K562 (cell line): ENCODE results near the gene CASP7. TPM values are rescaled to one million over a fixed set of nuclear protein-coding genes. Genes with fewer than 3 reads are reported as not detected.

Experiments used
- ATAC-seq: fragments of 200-7000 bp; cut with Tn5 transposase; 3 replicates; pipeline ENCODE4 v1.9.1; 2020; ENCODE audit warnings: moderate library complexity
- BruUV-seq: library from RNA; stranded (reverse); fragments of 400-500 nt; replicated peaks from 2 replicates; lab custom pipeline; 2021; lab: Mats Ljungman, UMichigan
- CTCF ChIA-PET: fragments of 300-600 bp; formaldehyde crosslinking; extraction: SDS; loops from one replicate; lab custom pipeline; 2021; ENCODE audit warnings: low intra/inter-chr PET ratio; lab: Yijun Ruan, JAX
- POLR2A ChIA-PET: fragments of 300-600, 350-650 bp; sonication (Branson Sonifier 250); formaldehyde crosslinking; extraction: SDS; loops from one replicate; lab custom pipeline; 2021; ENCODE audit warnings: antibody characterized with exemption, inconsistent platforms; lab: Yijun Ruan, JAX
- DNase-seq, 4 experiments: peaks; one replicate each; pipeline versions ENCODE4 v3.0.0 to v3.0.0-alpha.2; 2011 to 2018; ENCODE audit warnings: low spot score in 3 of 4, mixed read lengths in 3 of 4; ENCODE audit errors: extremely low read depth in 1 of 4
- FAIRE-seq: peaks from 2 replicates; lab custom pipeline; 2011; peaks lifted over from hg19 to GRCh38; lab: Jason Lieb, UNC
- H2AFZ ChIP-seq: 2 replicates; pipeline ENCODE4 v1.6.0; 2011; ENCODE audit warnings: low read depth, low read length, control low read depth, inconsistent platforms
- H3K27ac ChIP-seq: fragments of 200-600 bp; 3 replicates; pipeline ENCODE4 v1.8.0; 2011; ENCODE audit warnings: low read depth, mild to moderate bottlenecking, control low read depth, inconsistent platforms, low read length, moderate library complexity, mixed read lengths; ENCODE audit errors: extremely low read depth
- H3K27me3 ChIP-seq, 2 experiments: fragments of 300-600 bp in 1 of 2; 2 replicates in 1 of 2; 3 replicates in 1 of 2; pipeline versions ENCODE4 v1.6.0 to v1.8.0; 2011; ENCODE audit warnings: inconsistent platforms in 2 of 2, low read length in 2 of 2, mild to moderate bottlenecking in 1 of 2, mixed read lengths in 1 of 2, moderate library complexity in 1 of 2; ENCODE audit not compliant: control insufficient read depth in 2 of 2, insufficient read depth in 2 of 2
- H3K36me3 ChIP-seq: fragments of 300-600 bp; 3 replicates; pipeline ENCODE4 v1.8.0; 2011; ENCODE audit warnings: mild to moderate bottlenecking, low read length, inconsistent platforms; ENCODE audit not compliant: control insufficient read depth, insufficient read depth
- H3K4me1 ChIP-seq, 2 experiments: fragments of 200-600 bp in 1 of 2; replicated peaks in 1 of 2; 2 replicates in 1 of 2; 3 replicates in 1 of 2; pipeline versions ENCODE4 v1.5.1 to v1.8.0; 2011; ENCODE audit warnings: inconsistent platforms in 2 of 2, low read length in 2 of 2, mild to moderate bottlenecking in 1 of 2, mixed read lengths in 1 of 2, moderate library complexity in 1 of 2; ENCODE audit not compliant: control insufficient read depth in 2 of 2, insufficient read depth in 2 of 2
- H3K4me2 ChIP-seq: 2 replicates; pipeline ENCODE4 v1.6.1; 2011; ENCODE audit warnings: low read length, control low read depth, inconsistent platforms, mixed read lengths; ENCODE audit not compliant: insufficient read depth
- H3K4me3 ChIP-seq: fragments of 200-600 bp; sonication (generic), shearing (Covaris generic); 2 replicates; pipeline ENCODE4 v1.5.1; 2016; ENCODE audit warnings: control low read depth, inconsistent platforms
- H3K79me2 ChIP-seq: fragments of 200-600 bp; 3 replicates; pipeline ENCODE4 v1.8.0; 2011; ENCODE audit warnings: low read length, inconsistent platforms; ENCODE audit not compliant: control insufficient read depth, insufficient read depth
- H3K9ac ChIP-seq, 2 experiments: 2 replicates each; pipeline versions ENCODE4 v1.6.0 to v1.6.1; 2011; ENCODE audit warnings: low read depth in 2 of 2, low read length in 2 of 2, control low read depth in 1 of 2, inconsistent platforms in 1 of 2, mild to moderate bottlenecking in 1 of 2, mixed read lengths in 1 of 2; ENCODE audit not compliant: insufficient read depth in 1 of 2
- H3K9me1 ChIP-seq: one replicate; pipeline ENCODE4 v1.6.0; 2011; ENCODE audit warnings: inconsistent platforms, mild to moderate bottlenecking, low read length, moderate library complexity; ENCODE audit not compliant: control insufficient read depth, insufficient read depth
- H3K9me3 ChIP-seq: replicated peaks from 2 replicates; pipeline ENCODE4 v1.5.1; 2011; ENCODE audit warnings: low read depth, low read length, inconsistent platforms; ENCODE audit not compliant: control insufficient read depth, insufficient read depth
- H4K20me1 ChIP-seq: replicated peaks from 2 replicates; pipeline ENCODE4 v1.6.1; 2011; ENCODE audit warnings: low read length, inconsistent platforms, mixed read lengths; ENCODE audit not compliant: control insufficient read depth, insufficient read depth
- MECOM ChIP-seq: fragments of 250-450 bp; sonication (Bioruptor Pico); IDR thresholded peaks from 2 replicates; pipeline ENCODE4 v1.8.0; 2022; ENCODE audit warnings: inconsistent platforms
- ZKSCAN8 ChIP-seq: fragments of 200-800 bp; sonication (Bioruptor generic); IDR thresholded peaks from 2 replicates; pipeline ENCODE4 v1.6.1; 2016; ENCODE audit warnings: missing genetic modification characterization, missing compliant biosample characterization
- ZNF165 ChIP-seq: fragments of 250-450 bp; sonication (Bioruptor Pico); IDR thresholded peaks from 2 replicates; pipeline ENCODE4 v1.4.0; 2020; ENCODE audit warnings: borderline replicate concordance
- WGBS: fragments of 100-300 bp; shearing (Covaris generic); methylation state at CpG from one replicate; pipeline ENCODE4 v1.1.6; 2016; ENCODE audit warnings: low coverage, mixed read lengths; ENCODE audit not compliant: insufficient coverage; ENCODE audit errors: missing lambda C conversion rate; 5-methylcytosine and 5-hydroxymethylcytosine counted together
- in situ Hi-C: fragments of 300-500 bp; cut with MboI; formaldehyde crosslinking; loops from 4 replicates; pipeline ENCODE4 v1.15.0; 2018; ENCODE audit warnings: inconsistent platforms, mixed read lengths
- intact Hi-C: fragments of 100-400 bp; cut with micrococcal nuclease; formaldehyde crosslinking; loops from 2 replicates; pipeline ENCODE4 v1.14.2; 2022
- polyA plus RNA-seq, 8 experiments: library from polyadenylated mRNA; depleted of rRNA in 4 of 8; stranded (reverse) in 5 of 8; unstranded in 3 of 8; fragments of >200 nt; fragmentation: Nextera tagmentation in 2 of 8; fragmentation: Illumina TruSeq in 1 of 8; extraction: Ambion mirVana in 2 of 8; extraction: Trizol in 1 of 8; gene quantifications; 2 replicates each; pipeline versions ENCODE4 v1.2.1 to v1.2.3, GENCODE V29; 2011 to 2014; ENCODE audit warnings: inconsistent platforms in 1 of 8, missing spikeins in 1 of 8
- total RNA-seq, 7 experiments: library from RNA; depleted of rRNA in 6 of 7; stranded (reverse); fragments of >200 nt in 6 of 7; fragmentation: Illumina TruSeq in 2 of 7; extraction: Trizol in 2 of 7; gene quantifications; 2 replicates each; pipeline versions ENCODE4 v1.2.1 to v1.2.3, GENCODE V29; 2011 to 2021; ENCODE audit warnings: low replicate concordance in 1 of 7
- TF ChIP-seq, protein P1 (sequence below): fragments of 450-650 bp; IDR thresholded peaks from 2 replicates; pipeline ENCODE4 v1.6.1; 2018; ENCODE audit warnings: mild to moderate bottlenecking, low read depth; ENCODE audit not compliant: partially characterized antibody
- TF ChIP-seq, protein P2 (sequence below): fragments of 250-450 bp; sonication (Bioruptor Pico); IDR thresholded peaks from 2 replicates; pipeline ENCODE4 v1.5.0; 2020; ENCODE audit warnings: mild to moderate bottlenecking

Gene CASP7
- total and polyA plus RNA-seq, 9 of the 15 experiments (the other 6 are each of a cell fraction or from before 2014, with no cell fraction given) = 2.2 to 23.3 (median 9.0) TPM

DNA sequence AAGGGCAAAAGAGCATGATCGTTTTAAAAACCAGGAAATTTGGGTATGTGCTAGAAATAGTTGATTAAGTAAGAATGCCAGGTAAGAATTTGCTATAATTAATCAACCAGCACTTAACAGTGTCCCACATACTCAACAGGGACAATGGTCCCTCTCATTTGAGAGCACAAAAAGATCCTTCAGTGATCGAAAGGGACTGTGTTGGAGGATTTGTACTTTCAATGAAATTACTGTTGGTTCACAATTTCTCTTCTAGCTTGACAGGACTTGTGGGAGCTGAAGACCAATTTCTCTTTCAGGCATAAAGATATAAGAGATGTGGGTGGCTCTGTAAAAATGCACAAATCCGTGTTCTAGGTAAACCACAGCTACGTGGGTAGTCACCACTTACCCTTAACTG lies 59.3 kb downstream of the CASP7 start:
- Histone ChIP-seq H3K9me1 (no peaks in the 10 kb centered on the region), H2AFZ (no peak overlapping the region), H3K79me2 (no peaks in the 10 kb centered on the region), H3K36me3 (no peaks in the 10 kb centered on the region), H3K27me3 (no peaks in the 10 kb centered on the region; a peak in 1 of 5 replicates), H3K4me3 (no peak overlapping the region), H3K4me2 (no peak overlapping the region), H3K9ac (no peak overlapping the region), H3K9me3 (no peaks in the 10 kb centered on the region), H3K27ac (no peak overlapping the region), H4K20me1 (no peaks in the 10 kb centered on the region), H3K4me1 (no peaks in the 10 kb centered on the region)
- no TSS peak for BruUV-seq
- intact Hi-C loops (no loop called here), in situ Hi-C loops (no loop called here)
- DNase-seq (no peak), ATAC-seq (no peak), FAIRE-seq (no peak)
- POLR2A ChIA-PET = interaction anchor here (0.6 kb wide), 1 partner anchor 8 kb away, joined by 3 read pairs; no protein-coding TSS in a partner anchor
- CTCF ChIA-PET = no interaction called here
- WGBS = 0% methylated on average over 4 of the region's 4 CpGs
- TF ChIP-seq MECOM (no peak), ZKSCAN8 (CRISPR knock-in tag) (no peak), ZNF165 (no peak)
- TF ChIP-seq, protein P1, sequence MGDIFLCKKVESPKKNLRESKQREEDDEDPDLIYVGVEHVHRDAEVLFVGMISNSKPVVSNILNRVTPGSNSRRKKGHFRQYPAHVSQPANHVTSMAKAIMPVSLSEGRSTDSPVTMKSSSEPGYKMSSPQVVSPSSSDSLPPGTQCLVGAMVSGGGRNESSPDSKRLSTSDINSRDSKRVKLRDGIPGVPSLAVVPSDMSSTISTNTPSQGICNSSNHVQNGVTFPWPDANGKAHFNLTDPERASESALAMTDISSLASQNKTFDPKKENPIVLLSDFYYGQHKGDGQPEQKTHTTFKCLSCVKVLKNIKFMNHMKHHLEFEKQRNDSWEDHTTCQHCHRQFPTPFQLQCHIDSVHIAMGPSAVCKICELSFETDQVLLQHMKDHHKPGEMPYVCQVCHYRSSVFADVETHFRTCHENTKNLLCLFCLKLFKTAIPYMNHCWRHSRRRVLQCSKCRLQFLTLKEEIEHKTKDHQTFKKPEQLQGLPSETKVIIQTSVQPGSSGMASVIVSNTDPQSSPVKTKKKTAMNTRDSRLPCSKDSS = no peak
- TF ChIP-seq, protein P2, sequence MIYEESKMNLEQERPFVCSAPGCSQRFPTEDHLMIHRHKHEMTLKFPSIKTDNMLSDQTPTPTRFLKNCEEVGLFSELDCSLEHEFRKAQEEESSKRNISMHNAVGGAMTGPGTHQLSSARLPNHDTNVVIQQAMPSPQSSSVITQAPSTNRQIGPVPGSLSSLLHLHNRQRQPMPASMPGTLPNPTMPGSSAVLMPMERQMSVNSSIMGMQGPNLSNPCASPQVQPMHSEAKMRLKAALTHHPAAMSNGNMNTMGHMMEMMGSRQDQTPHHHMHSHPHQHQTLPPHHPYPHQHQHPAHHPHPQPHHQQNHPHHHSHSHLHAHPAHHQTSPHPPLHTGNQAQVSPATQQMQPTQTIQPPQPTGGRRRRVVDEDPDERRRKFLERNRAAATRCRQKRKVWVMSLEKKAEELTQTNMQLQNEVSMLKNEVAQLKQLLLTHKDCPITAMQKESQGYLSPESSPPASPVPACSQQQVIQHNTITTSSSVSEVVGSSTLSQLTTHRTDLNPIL (CRISPR knock-in tag) = no peak
